Type B pancreatic cell (in vitro differentiated cells): Measurements from ENCODE around the gene NKTR. TPM values are rescaled to one million over a fixed set of nuclear protein-coding genes. Genes with fewer than 3 reads are reported as not detected.

Experiments used
- DNase-seq: peaks from one replicate; pipeline ENCODE4 v3.0.0; 2021; ENCODE audit warnings: mixed read lengths; ENCODE audit not compliant: unreplicated experiment; ENCODE audit errors: extremely low spot score
- H3K27ac Mint-ChIP-seq: 2 replicates; pipeline ENCODE4 v1.8.0; 2021; ENCODE audit warnings: mild to moderate bottlenecking, mixed read lengths
- H3K27me3 Mint-ChIP-seq: 2 replicates; pipeline ENCODE4 v1.8.0; 2021; ENCODE audit warnings: mixed read lengths
- H3K36me3 Mint-ChIP-seq: 2 replicates; pipeline ENCODE4 v1.8.0; 2021; ENCODE audit warnings: mixed read lengths
- H3K4me1 Mint-ChIP-seq: one replicate; pipeline ENCODE4 v1.8.0; 2021; ENCODE audit warnings: mixed read lengths; ENCODE audit not compliant: unreplicated experiment
- H3K4me3 Mint-ChIP-seq: 2 replicates; pipeline ENCODE4 v1.8.0; 2021; ENCODE audit warnings: mild to moderate bottlenecking, mixed read lengths
- H3K9me3 Mint-ChIP-seq: 2 replicates; pipeline ENCODE4 v1.8.0; 2021; ENCODE audit warnings: mixed read lengths
- CTCF ChIP-seq: fragments of 200-600 bp; sonication (generic); conservative IDR thresholded peaks from 2 replicates; pipeline ENCODE4 v1.5.0; 2021; ENCODE audit warnings: antibody characterized with exemption, mild to moderate bottlenecking
- total RNA-seq: library from RNA; stranded (reverse); gene quantifications from 2 replicates; pipeline ENCODE4 v1.2.1, GENCODE V29; 2021; ENCODE audit warnings: low replicate concordance

The NKTR gene
- total RNA-seq, 1 donor from 2014 or later, result 97.1 TPM

- H3K36me3 Mint-ChIP-seq, result no peaks in the 10 kb centered on the region
- no peaks in the 10 kb centered on the region for H3K9me3 Mint-ChIP-seq
- DNase-seq, result no peak
- no peak overlapping the region for H3K4me3 Mint-ChIP-seq
- no peaks in the 10 kb centered on the region for H3K4me1 Mint-ChIP-seq
- no peak for TF ChIP-seq CTCF
- peaks cover 23% of the 10 kb centered on the region for H3K27me3 Mint-ChIP-seq
- H3K27ac Mint-ChIP-seq, result no peak overlapping the region
Observed at GRCh38 chr3:42690191-42690590, 89.7 kb downstream of the NKTR start.

DNA sequence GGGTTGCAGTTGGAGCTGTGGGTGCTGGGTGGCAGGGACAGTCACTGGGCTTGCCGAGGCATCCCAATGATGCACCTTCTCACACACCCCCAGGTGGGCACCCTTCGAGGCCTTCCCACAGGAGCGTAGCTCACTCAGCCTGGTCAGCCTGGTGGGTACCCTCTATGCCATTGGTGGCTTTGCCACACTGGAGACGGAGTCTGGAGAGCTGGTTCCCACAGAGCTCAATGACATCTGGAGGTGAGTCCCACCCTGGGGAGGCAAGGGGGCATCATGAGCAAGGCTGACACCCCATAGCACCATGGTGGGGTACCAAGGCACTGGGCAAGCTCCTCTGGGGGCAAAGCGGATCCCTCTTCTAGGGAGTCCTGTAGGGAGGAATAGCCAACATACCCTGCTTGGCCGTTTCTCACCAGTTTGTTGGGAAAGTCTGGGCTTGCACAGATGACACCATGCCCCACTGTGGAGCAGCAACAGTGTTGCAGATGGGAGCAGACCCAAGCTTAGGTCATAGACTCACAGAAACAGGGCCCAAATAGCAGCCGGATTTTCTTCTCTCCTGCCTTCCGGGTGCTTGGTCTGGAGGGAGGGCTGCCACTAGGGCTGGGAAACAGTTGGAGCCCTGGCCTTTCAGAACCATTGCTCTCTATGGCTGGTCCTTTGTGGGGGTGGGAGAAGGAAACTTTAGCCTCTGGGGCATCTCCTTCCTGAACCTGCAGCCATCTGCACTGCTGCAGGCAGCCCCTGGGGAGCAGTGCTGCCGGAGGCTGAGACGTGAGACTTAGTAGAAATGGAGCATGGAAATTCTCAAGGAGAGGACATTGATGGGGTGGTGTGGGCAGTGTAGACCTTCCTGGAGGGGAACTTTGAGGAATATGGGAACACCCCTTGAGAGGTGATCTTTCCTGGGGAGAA lies 90.5 kb downstream of the NKTR start:
- H3K4me3 Mint-ChIP-seq, result no peak overlapping the region
- no peak for TF ChIP-seq CTCF
- peaks cover 23% of the 10 kb centered on the region for H3K27me3 Mint-ChIP-seq
- H3K36me3 Mint-ChIP-seq, result no peaks in the 10 kb centered on the region
- DNase-seq, result no peak
- H3K27ac Mint-ChIP-seq, result no peak overlapping the region
- no peaks in the 10 kb centered on the region for H3K4me1 Mint-ChIP-seq
- no peaks in the 10 kb centered on the region for H3K9me3 Mint-ChIP-seq

DNA sequence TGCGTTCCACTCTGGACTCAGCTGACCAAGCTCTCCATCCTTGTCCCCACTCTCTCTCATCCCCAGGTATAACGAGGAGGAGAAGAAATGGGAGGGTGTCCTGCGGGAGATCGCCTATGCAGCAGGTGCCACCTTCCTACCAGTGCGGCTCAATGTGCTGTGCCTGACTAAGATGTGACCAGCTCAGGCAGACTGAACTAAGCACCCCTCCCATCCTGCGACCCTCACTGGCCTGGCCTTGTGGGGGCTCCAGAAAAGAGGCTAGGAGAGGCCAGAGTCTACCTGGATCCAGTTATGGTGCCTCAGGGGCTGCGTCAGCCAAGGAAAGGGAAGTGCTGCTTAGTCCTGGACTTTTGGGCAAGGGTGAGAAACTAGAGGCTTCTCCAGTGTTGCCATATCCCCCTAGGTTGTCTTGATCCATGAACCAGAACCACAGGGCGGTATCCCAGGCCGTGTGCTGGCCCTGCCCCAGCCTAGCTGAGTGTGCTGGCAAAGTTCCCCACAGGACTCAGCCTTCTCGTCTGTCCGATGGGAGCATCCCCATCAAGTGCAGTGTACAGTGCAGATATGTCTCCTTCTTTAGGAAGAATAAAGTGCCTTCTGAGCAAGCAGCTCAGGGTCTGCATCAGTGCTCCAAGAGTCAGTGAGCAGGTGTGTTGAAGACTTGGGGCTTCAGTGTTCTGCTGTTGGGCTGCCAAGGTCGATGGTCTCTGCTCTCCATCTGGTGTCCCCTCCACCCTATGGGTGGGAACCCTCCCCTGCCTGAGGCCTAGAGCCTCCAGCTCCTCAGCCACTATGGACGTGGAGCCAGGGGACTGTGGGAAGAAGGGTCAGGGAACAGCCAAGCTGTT lies 91.6 kb downstream of the NKTR start:
- H3K4me1 Mint-ChIP-seq, result no peaks in the 10 kb centered on the region
- peaks cover 23% of the 10 kb centered on the region for H3K27me3 Mint-ChIP-seq
- H3K27ac Mint-ChIP-seq, result no peak overlapping the region
- H3K9me3 Mint-ChIP-seq, result no peaks in the 10 kb centered on the region
- no peak for DNase-seq
- TF ChIP-seq CTCF, result no peak
- H3K4me3 Mint-ChIP-seq, result no peak overlapping the region
- H3K36me3 Mint-ChIP-seq, result no peaks in the 10 kb centered on the region

DNA sequence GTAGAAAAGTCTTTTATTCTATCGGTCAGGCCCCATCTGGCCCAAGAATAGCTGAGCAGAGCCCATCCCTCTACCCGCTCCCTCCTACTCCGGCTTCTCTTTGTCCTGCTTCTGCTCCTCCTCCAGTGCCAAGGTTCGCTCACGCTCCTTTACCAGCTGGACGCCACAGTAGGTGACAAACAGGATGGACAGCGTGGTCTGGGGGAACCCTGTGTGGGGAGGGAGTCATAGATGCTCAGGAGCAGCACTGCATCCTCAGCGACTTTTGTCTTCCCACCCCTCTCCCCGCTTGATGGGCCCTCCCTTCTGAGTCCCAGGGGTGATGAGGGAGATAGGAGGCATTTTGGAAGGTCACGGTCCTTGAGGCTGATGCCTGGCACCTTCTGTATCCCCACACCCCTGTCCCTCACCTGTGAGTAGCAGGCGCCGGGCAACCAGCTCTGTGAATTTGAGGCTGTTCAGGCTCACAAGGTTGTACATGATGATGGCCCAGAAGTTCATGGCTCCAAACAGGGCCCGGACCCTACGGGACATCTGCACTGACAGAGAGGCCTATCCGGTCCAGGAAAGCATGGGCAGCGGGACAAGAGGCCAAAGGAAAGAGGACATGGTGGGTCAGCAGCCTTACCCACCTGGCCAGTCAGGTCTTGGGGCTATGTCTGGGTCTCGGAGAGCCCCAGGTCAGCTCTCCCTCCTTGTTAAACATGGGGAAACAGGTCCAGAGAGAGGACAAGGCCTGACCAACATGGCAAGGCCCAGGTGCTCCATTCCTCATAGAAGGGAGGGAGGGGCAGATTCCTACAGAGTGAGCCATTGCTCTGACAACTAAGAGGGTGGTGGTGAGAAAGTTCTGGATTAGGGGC lies 92.4 kb downstream of the NKTR start:
- no peak for TF ChIP-seq CTCF
- no peaks in the 10 kb centered on the region for H3K36me3 Mint-ChIP-seq
- no peak overlapping the region for H3K4me3 Mint-ChIP-seq
- no peak overlapping the region for H3K27ac Mint-ChIP-seq
- DNase-seq, result no peak
- peaks cover 23% of the 10 kb centered on the region for H3K27me3 Mint-ChIP-seq
- H3K4me1 Mint-ChIP-seq, result no peaks in the 10 kb centered on the region
- H3K9me3 Mint-ChIP-seq, result no peaks in the 10 kb centered on the region

DNA sequence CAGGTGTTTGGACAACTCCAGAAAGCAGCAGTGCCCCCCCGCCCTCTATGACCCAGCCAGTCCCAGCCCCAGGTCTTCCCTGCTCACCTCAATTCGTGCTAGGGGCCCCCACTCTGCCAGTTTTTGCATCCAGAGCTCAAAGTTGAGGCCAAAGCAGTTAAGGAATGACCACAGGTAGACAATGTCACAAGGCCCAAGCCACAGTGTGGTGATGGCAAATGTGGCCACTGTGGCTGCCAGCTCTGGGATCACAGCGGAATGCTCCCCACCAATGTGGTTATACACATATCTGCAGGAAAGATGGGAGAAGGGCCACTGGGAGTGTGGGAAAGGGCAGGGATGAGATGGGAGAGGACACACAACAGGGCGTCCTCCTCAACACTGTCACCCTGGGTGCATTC lies 93.0 kb downstream of the NKTR start:
- Mint-ChIP-seq H3K4me3 (no peak overlapping the region), H3K27ac (no peak overlapping the region), H3K4me1 (no peaks in the 10 kb centered on the region), H3K9me3 (no peaks in the 10 kb centered on the region), H3K27me3 (peaks cover 27% of the 10 kb centered on the region), H3K36me3 (no peaks in the 10 kb centered on the region)
- no peak for DNase-seq
- no peak for TF ChIP-seq CTCF
